ENCODE results near the gene NBDY. TPM values are rescaled to one million over a fixed set of nuclear protein-coding genes. Genes with fewer than 3 reads are reported as not detected.

Gene NBDY
- total RNA-seq, 1 donor from 2014 or later = 90.1 TPM

DNA sequence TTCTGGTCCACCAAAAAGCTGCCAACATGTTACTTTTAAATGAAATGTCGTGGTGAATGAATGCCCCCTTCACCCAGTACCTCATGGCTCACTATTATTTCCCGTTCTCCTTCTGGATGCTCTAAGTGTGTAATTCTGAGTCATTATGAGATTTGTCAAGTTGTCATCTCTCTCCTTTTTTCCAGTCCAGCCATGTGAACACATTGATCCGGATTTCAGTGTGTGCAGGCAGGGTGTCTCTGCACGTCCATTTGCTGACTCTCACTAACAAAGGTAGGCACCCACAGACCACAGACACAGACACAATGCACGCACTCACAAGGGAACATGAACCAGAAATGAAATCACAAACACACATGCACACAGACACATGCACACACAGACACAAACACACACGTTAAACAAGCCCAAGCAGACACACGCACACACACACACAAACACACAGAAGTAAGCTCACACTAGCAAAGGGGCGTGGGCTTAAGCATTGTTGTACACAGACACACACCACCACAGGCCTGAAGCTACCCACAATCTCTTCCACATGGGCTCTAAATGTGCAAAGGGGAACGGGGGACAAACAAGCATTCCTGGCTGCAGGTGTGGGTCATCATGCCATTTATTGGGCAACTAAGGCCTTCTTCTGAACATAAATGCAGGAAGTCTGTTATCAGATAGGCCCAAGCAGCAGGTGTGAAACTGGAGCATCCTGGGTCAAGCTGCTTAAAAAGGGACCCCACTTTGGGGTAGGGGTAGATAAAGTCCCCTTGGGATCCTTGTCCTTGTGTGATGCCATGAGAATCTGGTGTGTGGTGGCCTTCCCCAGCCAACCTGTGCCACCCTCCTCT lies 58.1 kb downstream of the NBDY start:
- TF ChIP-seq, protein P1, sequence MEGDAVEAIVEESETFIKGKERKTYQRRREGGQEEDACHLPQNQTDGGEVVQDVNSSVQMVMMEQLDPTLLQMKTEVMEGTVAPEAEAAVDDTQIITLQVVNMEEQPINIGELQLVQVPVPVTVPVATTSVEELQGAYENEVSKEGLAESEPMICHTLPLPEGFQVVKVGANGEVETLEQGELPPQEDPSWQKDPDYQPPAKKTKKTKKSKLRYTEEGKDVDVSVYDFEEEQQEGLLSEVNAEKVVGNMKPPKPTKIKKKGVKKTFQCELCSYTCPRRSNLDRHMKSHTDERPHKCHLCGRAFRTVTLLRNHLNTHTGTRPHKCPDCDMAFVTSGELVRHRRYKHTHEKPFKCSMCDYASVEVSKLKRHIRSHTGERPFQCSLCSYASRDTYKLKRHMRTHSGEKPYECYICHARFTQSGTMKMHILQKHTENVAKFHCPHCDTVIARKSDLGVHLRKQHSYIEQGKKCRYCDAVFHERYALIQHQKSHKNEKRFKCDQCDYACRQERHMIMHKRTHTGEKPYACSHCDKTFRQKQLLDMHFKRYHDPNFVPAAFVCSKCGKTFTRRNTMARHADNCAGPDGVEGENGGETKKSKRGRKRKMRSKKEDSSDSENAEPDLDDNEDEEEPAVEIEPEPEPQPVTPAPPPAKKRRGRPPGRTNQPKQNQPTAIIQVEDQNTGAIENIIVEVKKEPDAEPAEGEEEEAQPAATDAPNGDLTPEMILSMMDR (IDR thresholded peaks at IDR 0.05; ENCODE audit: unreplicated experiment) = no peak
- no peak for DNase-seq (ENCODE audit: low spot score)
- Mint-ChIP-seq H3K9me3 (ENCODE audit: unreplicated experiment) (no peaks in the 10 kb centered on the region), H3K4me3 (ENCODE audit: unreplicated experiment) (peak overlapping the region; percentile 74), H3K27me3 (ENCODE audit: unreplicated experiment) (peaks cover 13% of the 10 kb centered on the region), H3K4me1 (ENCODE audit: unreplicated experiment) (peaks cover 33% of the 10 kb centered on the region), H3K36me3 (ENCODE audit: low read depth, unreplicated experiment) (peaks cover 49% of the 10 kb centered on the region), H3K27ac (ENCODE audit: unreplicated experiment) (no peak overlapping the region)

DNA sequence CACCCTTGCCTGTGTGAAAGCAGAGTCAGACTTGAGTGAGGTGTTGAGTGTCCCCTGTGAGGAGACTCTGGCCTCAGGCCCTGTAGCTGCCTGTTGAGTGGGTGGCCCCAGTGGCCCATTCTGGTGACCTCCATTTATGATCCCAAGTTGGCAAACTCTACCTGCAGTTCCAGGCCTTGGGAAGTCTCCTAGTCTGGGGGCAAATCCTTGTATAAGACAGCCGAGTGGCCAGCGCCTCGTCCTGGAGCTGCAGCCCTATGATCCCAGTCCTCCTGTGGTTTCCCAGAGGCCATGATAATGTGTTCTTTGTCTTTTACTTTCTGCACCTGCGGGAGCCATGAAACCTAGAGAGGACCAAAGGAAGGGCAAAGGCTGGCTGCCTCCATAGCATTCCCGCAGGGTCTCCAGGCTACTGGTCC lies 58.7 kb downstream of the NBDY start:
- Mint-ChIP-seq H3K27me3 (ENCODE audit: unreplicated experiment) (peaks cover 13% of the 10 kb centered on the region), H3K9me3 (ENCODE audit: unreplicated experiment) (no peaks in the 10 kb centered on the region), H3K4me3 (ENCODE audit: unreplicated experiment) (no peak overlapping the region), H3K36me3 (ENCODE audit: low read depth, unreplicated experiment) (peaks cover 47% of the 10 kb centered on the region), H3K27ac (ENCODE audit: unreplicated experiment) (no peak overlapping the region), H3K4me1 (ENCODE audit: unreplicated experiment) (peaks cover 30% of the 10 kb centered on the region)
- TF ChIP-seq, protein P1 (IDR thresholded peaks at IDR 0.05; ENCODE audit: unreplicated experiment) = no peak
- DNase-seq (ENCODE audit: low spot score) = no peak

DNA sequence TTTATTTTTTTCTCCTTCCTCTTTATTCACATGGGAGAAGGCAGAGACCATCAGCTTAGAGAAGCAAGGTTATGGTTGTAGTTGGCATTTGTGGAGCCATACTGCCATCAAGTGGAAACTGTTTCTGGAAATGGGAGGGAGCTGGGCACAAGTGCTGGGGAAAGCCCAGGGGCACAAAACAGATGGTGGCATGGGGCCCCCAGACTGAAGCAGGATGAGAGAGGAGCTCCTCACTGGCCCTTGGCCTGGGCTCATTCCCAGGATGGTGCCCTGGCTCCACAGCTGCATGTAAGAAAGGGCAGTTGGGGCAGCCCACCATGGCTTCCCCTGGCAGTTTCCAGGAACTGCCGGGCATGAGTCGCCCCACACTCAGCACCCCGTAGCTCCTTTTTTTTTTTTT lies 59.2 kb downstream of the NBDY start:
- Mint-ChIP-seq H3K27ac (ENCODE audit: unreplicated experiment) (no peak overlapping the region), H3K4me1 (ENCODE audit: unreplicated experiment) (peaks cover 28% of the 10 kb centered on the region), H3K4me3 (ENCODE audit: unreplicated experiment) (no peak overlapping the region), H3K27me3 (ENCODE audit: unreplicated experiment) (peaks cover 13% of the 10 kb centered on the region), H3K9me3 (ENCODE audit: unreplicated experiment) (no peaks in the 10 kb centered on the region), H3K36me3 (ENCODE audit: low read depth, unreplicated experiment) (peaks cover 42% of the 10 kb centered on the region)
- no peak for DNase-seq (ENCODE audit: low spot score)
- TF ChIP-seq, protein P1 (IDR thresholded peaks at IDR 0.05; ENCODE audit: unreplicated experiment) = no peak

DNA sequence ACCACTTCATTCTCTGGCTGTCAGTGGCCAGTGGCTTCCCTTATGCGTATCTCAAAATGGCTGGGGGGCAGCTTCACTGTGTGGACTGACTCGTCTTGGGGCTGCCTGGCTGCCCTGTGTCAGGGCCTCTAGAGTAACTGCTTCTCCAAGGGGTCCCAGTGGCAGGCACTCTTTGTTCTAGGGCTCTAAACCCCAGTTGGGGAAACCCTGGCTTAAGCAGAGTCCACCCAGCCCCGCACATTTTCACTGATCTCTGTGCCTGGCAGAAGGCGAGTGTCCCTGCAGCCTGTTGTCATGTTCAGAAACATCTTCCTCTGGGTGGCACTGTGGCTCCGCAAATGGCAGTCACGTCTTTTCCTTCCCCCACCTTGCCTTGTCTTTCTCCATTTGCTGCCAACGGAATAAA lies 59.7 kb downstream of the NBDY start:
- Mint-ChIP-seq H3K4me3 (ENCODE audit: unreplicated experiment) (no peak overlapping the region), H3K36me3 (ENCODE audit: low read depth, unreplicated experiment) (peaks cover 42% of the 10 kb centered on the region), H3K27me3 (ENCODE audit: unreplicated experiment) (peaks cover 13% of the 10 kb centered on the region)

More for the DNA sequence above, 59.7 kb downstream of the NBDY start:
- Mint-ChIP-seq H3K4me1 (ENCODE audit: unreplicated experiment) (peaks cover 28% of the 10 kb centered on the region), H3K27ac (ENCODE audit: unreplicated experiment) (no peak overlapping the region), H3K9me3 (ENCODE audit: unreplicated experiment) (no peaks in the 10 kb centered on the region)
- TF ChIP-seq, protein P1 (IDR thresholded peaks at IDR 0.05; ENCODE audit: unreplicated experiment) = no peak
- no peak for DNase-seq (ENCODE audit: low spot score)
